ENCODE measurements around the gene PRAMEF20.
"Not testable (repeated sequence)": the region's sequence is repeated elsewhere in the genome, so short reads cannot be mapped to it uniquely, and the experiment has no call there.

PRAMEF20 gene

GRCh38 chr1:13410150-13410549 lies at the start of gene PRAMEF20:
PRAMEF20 (plus strand) TSS chr1:13410450; CDS start chr1:13416355, 5,905 bp downstream.
- not testable (repeated sequence) for DNase-seq

- not testable (repeated sequence) for DNase-seq
Observed at GRCh38 chr1:13362364-13362763, 47.9 kb upstream of the PRAMEF20 start.

GRCh38 chr1:13364928-13365327 lies 45.3 kb upstream of the PRAMEF20 start:
- not testable (repeated sequence) for DNase-seq

GRCh38 chr1:13366536-13366935 lies 43.7 kb upstream of the PRAMEF20 start:
- not testable (repeated sequence) for DNase-seq

GRCh38 chr1:13368544-13368943 lies 41.7 kb upstream of the PRAMEF20 start:
- DNase-seq = peak; percentile 8

- not testable (repeated sequence) for DNase-seq
Observed at GRCh38 chr1:13378983-13379382, 31.3 kb upstream of the PRAMEF20 start.

GRCh38 chr1:13380380-13380779 lies 29.9 kb upstream of the PRAMEF20 start:
- not testable (repeated sequence) for DNase-seq

GRCh38 chr1:13389332-13389731 lies 20.9 kb upstream of the PRAMEF20 start, which contains the start of gene PRAMEF17:
PRAMEF17 (plus strand) TSS chr1:13389632; CDS start chr1:13389658, 26 bp downstream.
- DNase-seq = not testable (repeated sequence)

GRCh38 chr1:13393004-13393403 lies 17.2 kb upstream of the PRAMEF20 start:
- DNase-seq = not testable (repeated sequence)

GRCh38 chr1:13394761-13395160 lies 15.5 kb upstream of the PRAMEF20 start:
- not testable (repeated sequence) for DNase-seq

GRCh38 chr1:13395311-13395710 lies 14.9 kb upstream of the PRAMEF20 start:
- DNase-seq = not testable (repeated sequence)

GRCh38 chr1:13407811-13408210 lies 2.4 kb upstream of the PRAMEF20 start:
- no peak for DNase-seq

- DNase-seq = no peak
Observed at GRCh38 chr1:13430495-13430894, 20.2 kb downstream of the PRAMEF20 start.

- DNase-seq = no peak
Observed at GRCh38 chr1:13432251-13432650, 22.0 kb downstream of the PRAMEF20 start.

GRCh38 chr1:13433694-13434358 lies 23.6 kb downstream of the PRAMEF20 start:
- DNase-seq = not testable (repeated sequence)

- DNase-seq = no peak
Observed at GRCh38 chr1:13435458-13435857, 25.2 kb downstream of the PRAMEF20 start.

- DNase-seq = not testable (repeated sequence)
Observed at GRCh38 chr1:13439104-13439783, 29.0 kb downstream of the PRAMEF20 start.

- DNase-seq = no peak
Observed at GRCh38 chr1:13443335-13443979, 33.2 kb downstream of the PRAMEF20 start.

- DNase-seq = no peak
Observed at GRCh38 chr1:13450204-13450603, 40.0 kb downstream of the PRAMEF20 start.

GRCh38 chr1:13451399-13451965 lies 41.2 kb downstream of the PRAMEF20 start:
- DNase-seq = no peak

GRCh38 chr1:13456904-13457532 lies 46.8 kb downstream of the PRAMEF20 start:
- no peak for DNase-seq

GRCh38 chr1:13461977-13462376 lies 51.7 kb downstream of the PRAMEF20 start:
- no peak for DNase-seq

GRCh38 chr1:13462682-13463081 lies 52.4 kb downstream of the PRAMEF20 start:
- DNase-seq = no peak

All from stimulated activated CD4-positive, alpha-beta T cell treated with anti-CD3 and anti-CD28 coated beads, Interleukin-4, amount 100 ng/mL, for 24 hours (primary cell).